Activated CD4-positive, alpha-beta T cell treated with anti-CD3 and anti-CD28 coated beads, Interleukin-10, Interleukin-2, amounts not matched to agents 100 ng/mL and 50 ng/mL, durations not matched to agents 16 hours and 8 hours (primary cell): ENCODE data around the gene TRIO.

Source experiments
- DNase-seq: peaks from one replicate; pipeline ENCODE4 v3.0.0-alpha.2; 2020

TRIO gene

GRCh38 chr5:14273207-14273767, 130.1 kb downstream of the TRIO start:
- DNase-seq = no peak

GRCh38 chr5:14276380-14276779, 133.2 kb downstream of the TRIO start:
- no peak for DNase-seq

DNA sequence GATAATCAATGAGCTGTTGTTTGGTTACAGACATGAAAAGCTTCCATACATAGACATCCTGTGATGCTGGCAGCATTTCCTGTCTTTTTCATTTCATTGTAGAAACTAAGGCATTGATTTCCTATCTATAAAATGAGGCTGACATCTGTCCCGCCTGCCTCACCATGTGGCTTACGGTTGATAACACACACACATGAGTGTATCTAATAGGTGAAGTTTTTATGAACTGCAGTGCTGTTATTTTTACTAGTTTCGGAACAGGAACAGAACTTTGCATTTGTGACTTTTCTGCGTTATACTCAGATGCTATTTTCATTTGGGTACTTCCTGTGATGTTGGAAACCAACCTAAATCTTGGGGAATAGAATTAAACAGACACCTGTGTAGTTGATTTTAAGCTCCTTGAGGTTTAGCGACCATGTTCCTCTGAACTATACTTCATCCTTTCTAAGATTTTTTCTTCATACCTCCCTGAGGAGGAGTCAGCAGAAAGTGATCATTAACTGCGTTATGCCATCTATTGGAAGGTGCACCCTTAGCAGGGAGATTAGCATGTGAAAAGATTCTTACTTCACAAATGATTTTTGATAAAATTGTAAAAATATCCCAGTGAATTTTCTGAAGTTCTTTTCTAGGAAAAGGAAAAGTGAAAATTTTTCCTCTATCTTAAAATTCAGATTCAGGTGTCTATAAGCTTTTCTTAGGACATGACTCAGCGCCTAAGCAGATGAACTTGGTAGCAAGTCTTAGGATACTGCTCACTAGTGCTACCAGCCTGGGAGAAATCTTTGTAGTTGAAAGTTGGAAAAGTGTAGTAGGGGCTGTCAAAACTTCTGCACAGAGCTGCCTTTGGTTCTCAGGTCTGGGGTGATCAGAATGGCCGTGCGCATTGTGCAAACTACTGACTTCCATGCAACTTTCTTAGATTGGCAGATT, 134.5 kb downstream of the TRIO start:
- no peak for DNase-seq

- no peak for DNase-seq
Measured at GRCh38 chr5:14280294-14280854, 137.2 kb downstream of the TRIO start.

- peak; percentile 22 for DNase-seq
Measured at GRCh38 chr5:14281746-14282181, 138.6 kb downstream of the TRIO start.

DNA sequence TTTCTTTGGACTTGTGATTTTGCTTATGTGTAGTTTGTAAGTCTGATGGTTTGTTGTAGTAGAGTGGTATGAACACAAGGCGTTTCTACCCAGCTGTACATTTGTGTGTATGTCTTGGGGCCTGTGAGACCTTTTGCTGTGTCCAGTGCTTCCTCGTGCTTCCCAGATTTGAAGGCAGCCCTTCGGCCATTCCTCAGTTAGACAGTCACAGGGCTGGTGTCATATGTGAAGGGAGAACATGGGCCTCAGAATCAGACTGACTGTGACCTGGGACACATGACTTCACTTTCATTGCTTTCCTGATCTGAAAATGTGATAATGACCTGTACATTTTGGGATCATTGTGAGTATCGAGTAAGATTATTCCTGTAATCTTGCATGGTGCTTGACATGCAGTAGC, 140.0 kb downstream of the TRIO start:
- DNase-seq = no peak

DNA sequence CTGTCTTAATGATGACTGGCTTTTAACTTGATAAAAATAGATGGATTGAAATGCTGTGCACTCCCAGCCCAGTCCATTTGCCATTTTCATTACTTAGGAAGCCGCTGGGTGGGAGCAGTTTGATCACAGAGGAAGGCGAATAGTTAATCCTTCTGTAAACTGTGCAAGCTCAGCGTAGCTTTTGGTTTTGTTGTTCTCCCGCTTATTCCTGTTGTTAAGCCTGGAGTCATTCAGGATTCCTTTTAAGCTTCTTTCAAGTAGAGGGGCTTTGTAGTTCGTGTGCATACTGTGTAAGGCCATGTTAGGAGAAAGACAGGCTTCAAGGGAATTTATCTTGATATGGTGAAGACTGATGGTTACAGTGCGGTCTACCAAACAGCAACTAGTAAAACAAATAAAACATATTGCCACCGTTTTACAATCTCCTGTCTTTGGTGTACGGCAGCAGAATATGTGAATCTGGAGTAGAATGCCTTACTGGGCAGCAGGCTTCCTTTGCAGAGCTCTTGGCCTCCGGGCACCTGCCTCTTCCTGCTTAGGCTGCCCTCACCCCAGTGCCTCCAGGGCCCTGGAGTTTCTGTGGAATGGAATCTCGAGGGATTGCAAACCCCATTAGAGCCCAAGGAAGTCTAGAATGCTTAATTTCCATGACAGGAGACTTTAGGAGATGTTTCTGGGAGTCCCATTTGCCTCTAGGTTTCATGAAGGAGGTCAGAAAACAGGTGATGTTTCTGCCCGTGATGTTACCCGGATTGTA, 141.4 kb downstream of the TRIO start:
- DNase-seq = no peak

DNA sequence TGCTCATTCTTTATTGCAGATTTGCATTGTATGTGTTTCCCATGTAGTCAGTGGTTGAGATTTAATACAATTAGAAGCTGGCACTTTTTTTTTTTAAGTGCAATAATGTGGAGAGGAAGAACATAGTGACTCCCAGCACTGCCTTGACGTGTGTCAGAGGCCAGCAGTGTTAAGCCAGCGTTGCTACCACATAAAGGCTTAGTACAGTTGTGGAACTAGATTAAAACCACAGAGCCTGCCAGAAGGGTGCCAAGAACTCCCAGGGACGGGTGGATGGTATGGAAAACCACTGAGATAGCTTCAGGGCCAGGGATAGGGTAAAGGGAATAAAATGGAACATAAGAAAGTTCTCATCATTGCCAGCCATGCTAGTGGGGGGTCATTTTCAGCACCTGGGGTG, 142.9 kb downstream of the TRIO start:
- DNase-seq = no peak

DNA sequence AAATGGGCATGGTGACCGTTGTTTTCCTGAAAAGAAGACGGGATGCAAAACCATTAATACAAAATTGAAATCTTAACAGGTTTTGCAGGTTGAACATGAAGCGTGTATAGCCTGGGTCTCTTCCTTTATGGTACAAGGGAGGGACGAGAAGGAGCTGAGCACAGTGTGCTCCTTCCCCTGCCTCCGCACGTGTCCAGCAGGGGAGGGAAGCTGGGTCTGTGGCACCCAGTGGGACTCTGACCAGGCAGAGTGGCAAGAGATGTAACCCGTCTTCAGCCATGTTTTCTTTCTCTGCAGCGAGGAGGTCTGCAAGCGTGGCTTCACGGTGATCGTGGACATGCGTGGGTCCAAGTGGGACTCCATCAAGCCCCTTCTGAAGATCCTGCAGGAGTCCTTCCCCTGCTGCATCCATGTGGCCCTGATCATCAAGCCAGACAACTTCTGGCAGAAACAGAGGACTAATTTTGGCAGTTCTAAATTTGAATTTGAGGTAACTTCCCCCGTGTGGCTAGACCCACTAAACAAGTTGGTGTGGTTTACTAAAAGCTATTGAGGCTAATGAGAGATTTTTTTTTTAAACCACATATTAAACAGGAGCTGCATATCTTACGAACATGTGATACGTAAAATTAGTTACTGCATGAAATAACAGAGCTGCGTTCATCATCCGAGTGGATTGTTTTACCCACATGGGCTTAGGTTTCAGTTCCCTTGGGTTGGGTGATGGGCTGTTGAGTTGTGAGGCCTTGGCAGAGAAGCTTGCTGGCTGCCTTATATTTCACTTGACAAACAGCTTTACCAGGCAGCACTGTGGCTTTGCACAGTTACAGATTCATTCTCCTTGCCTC, 143.7 kb downstream of the TRIO start:
- no peak for DNase-seq

- no peak for DNase-seq
Measured at GRCh38 chr5:14292766-14293658, 149.9 kb downstream of the TRIO start.

DNA sequence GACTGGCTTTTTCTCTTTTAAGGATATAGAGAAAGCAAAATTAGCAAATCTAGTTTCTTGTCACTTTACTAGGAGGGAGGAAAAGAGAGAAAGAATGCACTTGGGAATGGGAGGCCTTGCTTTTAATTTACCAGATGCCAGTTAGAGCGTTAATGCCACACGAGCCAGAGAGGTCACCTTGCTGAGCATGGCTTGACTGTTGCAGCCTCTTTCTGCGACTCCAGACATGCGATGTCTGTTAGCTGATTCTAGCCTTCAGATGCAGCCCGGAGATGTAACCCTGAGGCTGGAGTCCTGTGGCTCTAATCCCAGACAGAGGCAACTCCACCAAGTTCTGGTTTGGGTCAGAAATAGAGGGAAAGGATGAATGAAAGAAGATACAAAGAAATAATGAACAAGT, 152.5 kb downstream of the TRIO start:
- DNase-seq = no peak

- DNase-seq = no peak
Measured at GRCh38 chr5:14296533-14297331, 153.6 kb downstream of the TRIO start.

- no peak for DNase-seq
Measured at GRCh38 chr5:14297697-14298096, 154.6 kb downstream of the TRIO start.

- peak; percentile 18 for DNase-seq
Measured at GRCh38 chr5:14298126-14298847, 155.1 kb downstream of the TRIO start.

GRCh38 chr5:14299666-14300065, 156.5 kb downstream of the TRIO start:
- no peak for DNase-seq

- DNase-seq = no peak
Measured at GRCh38 chr5:14301186-14301585, 158.0 kb downstream of the TRIO start.

- DNase-seq = no peak
Measured at GRCh38 chr5:14302330-14302729, 159.2 kb downstream of the TRIO start.

DNA sequence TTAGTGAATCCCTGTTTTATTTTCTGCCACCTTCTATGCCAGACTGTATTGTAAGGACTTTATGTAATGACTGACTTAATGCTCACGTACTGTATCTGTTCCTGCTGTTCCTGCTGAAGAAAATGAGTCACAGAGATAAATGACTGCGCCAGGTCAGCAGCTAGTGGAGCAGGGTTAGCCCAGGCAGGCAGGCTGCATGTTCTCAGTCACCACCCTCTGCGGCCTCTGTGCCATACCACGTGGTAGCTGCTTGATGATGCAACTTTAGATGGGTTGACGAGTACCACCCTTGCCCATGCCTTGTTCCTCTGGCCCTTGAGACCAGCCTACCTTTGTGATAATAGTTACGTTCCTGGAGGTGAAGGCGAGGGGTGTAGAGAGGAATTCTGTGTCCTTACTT, 161.9 kb downstream of the TRIO start:
- DNase-seq = peak; percentile 29

DNA sequence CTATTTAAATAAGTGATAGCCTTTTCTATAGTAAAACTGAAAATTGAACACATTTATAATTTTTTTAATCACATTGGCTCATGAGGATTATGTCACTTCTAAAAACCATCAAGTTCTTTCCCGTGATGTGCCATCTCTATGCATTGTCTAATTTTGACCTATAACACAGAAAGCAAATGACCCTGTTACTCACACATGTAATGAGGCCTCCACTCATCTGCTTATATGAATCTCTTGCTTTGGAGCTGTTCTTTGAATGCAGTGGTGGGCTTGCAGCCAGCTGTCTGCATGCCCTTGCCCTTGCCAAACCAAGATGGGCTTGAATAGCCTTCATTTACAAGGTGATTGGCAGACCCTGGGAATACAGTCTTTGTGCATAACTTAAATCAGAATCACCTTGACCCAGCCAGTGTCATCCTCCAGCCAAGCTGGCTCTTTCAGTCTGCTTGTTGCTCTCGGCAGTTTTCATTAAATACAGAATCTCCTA, 163.2 kb downstream of the TRIO start:
- no peak for DNase-seq
